HepG2 (cell line): ENCODE measurements around the gene CDKN3. TPM values are rescaled to one million over a fixed set of nuclear protein-coding genes. Genes with fewer than 3 reads are reported as not detected.
A peak's percentile ranks its signal among the peaks of the same experiment; 100 is the strongest.

ENCODE experiments used
- CREM ChIP-seq, 2 experiments: sonication (generic) in 1 of 2; formaldehyde crosslinking in 1 of 2; IDR thresholded peaks; 2 replicates each; pipeline versions ENCODE4 v1.4.0 to v1.6.1; 2016 to 2020; ENCODE audit warnings: antibody characterized with exemption in 1 of 2, mild to moderate bottlenecking in 1 of 2, missing genetic modification reagents in 1 of 2
- FOXC1 ChIP-seq: sonication (generic); formaldehyde crosslinking; IDR thresholded peaks from 2 replicates; pipeline ENCODE4 v1.8.0; 2022; ENCODE audit warnings: mild to moderate bottlenecking, missing genetic modification reagents, borderline replicate concordance
- FOXO1 ChIP-seq: sonication (generic); formaldehyde crosslinking; IDR thresholded peaks from 2 replicates; pipeline ENCODE4 v1.4.0; 2020; ENCODE audit warnings: missing genetic modification reagents
- HDAC1 ChIP-seq: sonication (generic); formaldehyde crosslinking; IDR thresholded peaks from 2 replicates; pipeline ENCODE4 v1.5.1; 2020; ENCODE audit warnings: mild to moderate bottlenecking, missing genetic modification reagents
- HOMEZ ChIP-seq: IDR thresholded peaks from 2 replicates; pipeline ENCODE4 v1.6.1; 2016; ENCODE audit warnings: low read depth
- IRF2 ChIP-seq: IDR thresholded peaks from 2 replicates; pipeline ENCODE4 v1.6.1; 2018; ENCODE audit warnings: missing genetic modification reagents, missing compliant biosample characterization
- JUNB ChIP-seq: sonication (generic); formaldehyde crosslinking; IDR thresholded peaks from 2 replicates; pipeline ENCODE4 v1.8.0; 2022; ENCODE audit warnings: missing genetic modification reagents, mild to moderate bottlenecking, borderline replicate concordance
- KAT2B ChIP-seq: fragments of 150-350 bp; IDR thresholded peaks from 2 replicates; pipeline ENCODE4 v1.6.1; 2014; ENCODE audit warnings: low read depth, low read length, borderline replicate concordance
- LCORL ChIP-seq, 2 experiments: fragments of 450-650 bp in 1 of 2; sonication (generic) in 1 of 2; formaldehyde crosslinking in 1 of 2; IDR thresholded peaks; 2 replicates each; pipeline versions ENCODE4 v1.5.0 to v1.6.1; 2017 to 2020; ENCODE audit warnings: antibody characterized with exemption in 1 of 2, missing genetic modification reagents in 1 of 2
- MIER2 ChIP-seq: IDR thresholded peaks from 2 replicates; pipeline ENCODE4 v1.6.1; 2016; ENCODE audit warnings: missing biosample characterization, missing genetic modification reagents
- MXI1 ChIP-seq: IDR thresholded peaks from 3 replicates; pipeline ENCODE4 v1.6.1; 2012; ENCODE audit warnings: low read depth, low read length, inconsistent platforms, borderline replicate concordance
- RXRB ChIP-seq: IDR thresholded peaks from 2 replicates; pipeline ENCODE4 v1.6.1; 2016; ENCODE audit warnings: borderline replicate concordance, missing genetic modification reagents, missing compliant biosample characterization
- SOX13 ChIP-seq, 3 experiments: fragments of 450-650 bp in 1 of 3; sonication (generic) in 1 of 3; formaldehyde crosslinking in 1 of 3; IDR thresholded peaks in 2 of 3; conservative IDR thresholded peaks in 1 of 3; 2 replicates each; pipeline versions ENCODE4 v1.5.0 to v1.6.1; 2016 to 2020; ENCODE audit warnings: antibody characterized with exemption in 1 of 3, mild to moderate bottlenecking in 1 of 3, missing compliant biosample characterization in 1 of 3, missing genetic modification reagents in 1 of 3, moderate library complexity in 1 of 3
- XBP1 ChIP-seq: sonication (generic); formaldehyde crosslinking; IDR thresholded peaks from 2 replicates; pipeline ENCODE4 v1.5.0; 2020; ENCODE audit warnings: missing genetic modification reagents
- ZKSCAN8 ChIP-seq: IDR thresholded peaks from 2 replicates; pipeline ENCODE4 v1.6.1; 2016; ENCODE audit warnings: borderline replicate concordance, missing genetic modification reagents, missing compliant biosample characterization
- ZNF451 ChIP-seq: sonication (generic); formaldehyde crosslinking; IDR thresholded peaks from 2 replicates; pipeline ENCODE4 v1.5.0; 2020; ENCODE audit warnings: mild to moderate bottlenecking, missing genetic modification reagents
- ZNF543 ChIP-seq: sonication (generic); formaldehyde crosslinking; IDR thresholded peaks from 2 replicates; pipeline ENCODE4 v1.4.0; 2020; ENCODE audit warnings: mild to moderate bottlenecking, missing genetic modification reagents
- ZNF569 ChIP-seq: sonication (generic); formaldehyde crosslinking; IDR thresholded peaks from 2 replicates; pipeline ENCODE4 v1.5.0; 2020; ENCODE audit warnings: mild to moderate bottlenecking, missing genetic modification reagents, moderate library complexity, borderline replicate concordance
- ZNF678 ChIP-seq: sonication (generic); formaldehyde crosslinking; IDR thresholded peaks from 2 replicates; pipeline ENCODE4 v1.4.0; 2020; ENCODE audit warnings: mild to moderate bottlenecking, missing genetic modification reagents
- polyA plus RNA-seq, 8 experiments: library from polyadenylated mRNA; depleted of rRNA in 3 of 8; stranded (reverse) in 7 of 8; unstranded in 1 of 8; fragments of >200 nt; fragmentation: Illumina TruSeq in 4 of 8; extraction: Trizol in 4 of 8; gene quantifications; 2 replicates each; pipeline versions ENCODE4 v1.2.1 to v1.2.3, GENCODE V29; 2011 to 2016; ENCODE audit warnings: low read depth in 4 of 8, missing spikeins in 1 of 8, mixed read lengths in 1 of 8; ENCODE audit not compliant: insufficient read depth in 1 of 8
- total RNA-seq, 5 experiments: library from RNA; depleted of rRNA; stranded (reverse); fragments of >200 nt; fragmentation: Illumina TruSeq; extraction: Trizol; gene quantifications; 2 replicates each; pipeline ENCODE4 v1.2.3, GENCODE V29; 2016; ENCODE audit warnings: low read depth in 1 of 5
- TF ChIP-seq, protein P1 (sequence below): IDR thresholded peaks from 2 replicates; pipeline ENCODE4 v1.6.1; 2016; ENCODE audit warnings: mild to moderate bottlenecking
- TF ChIP-seq, protein P2 (sequence below): sonication (generic); formaldehyde crosslinking; IDR thresholded peaks from 2 replicates; pipeline ENCODE4 v1.4.0; 2020; ENCODE audit warnings: missing genetic modification reagents, borderline replicate concordance
- TF ChIP-seq, protein P3 (sequence below): sonication (generic); formaldehyde crosslinking; IDR thresholded peaks from 2 replicates; pipeline ENCODE4 v1.5.1; 2020; ENCODE audit warnings: missing genetic modification reagents, mild to moderate bottlenecking, borderline replicate concordance

The CDKN3 gene
- total and polyA plus RNA-seq, 2 of the 13 experiments (the other 11 are each of a cell fraction or from before 2014, with no cell fraction given): 63.0 to 88.9 TPM

DNA sequence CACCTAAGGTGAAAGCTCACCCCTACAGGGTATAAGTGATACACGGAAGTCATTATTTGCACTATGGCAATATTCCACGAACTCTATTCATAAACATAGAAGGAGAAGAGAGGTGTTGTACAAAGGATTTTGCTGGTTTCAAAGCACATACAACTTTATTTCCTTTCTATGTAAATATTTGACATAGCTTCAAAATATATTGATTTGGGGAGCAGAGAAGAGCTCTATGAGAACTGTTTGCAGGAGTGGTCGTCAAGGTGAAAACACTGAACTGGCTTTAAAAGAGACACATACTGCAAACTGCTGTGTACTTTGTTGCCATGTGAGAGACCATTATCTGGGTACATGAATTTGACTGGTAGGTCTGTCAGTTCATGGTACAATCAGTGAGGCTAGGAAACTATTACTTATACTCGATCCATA lies 27.7 kb downstream of the CDKN3 start (continued):
- TF ChIP-seq SOX13 (IDR thresholded peaks at IDR 0.05) (0 out of 2 replicates have a peak, but pooled peaks have one; percentile 14), SOX13 (CRISPR knock-in tag; conservative IDR thresholded peaks at IDR 0.05 in 1 of 2, IDR thresholded peaks at IDR 0.05 in 1 of 2) (peak in 1 of 2 experiments; percentile 82; a peak in 2 of 4 replicates), ZNF678 (CRISPR knock-in tag) (no peak), KAT2B (0 out of 2 replicates have a peak, but pooled peaks have one; percentile 31), IRF2 (peak; percentile 35; the same call in 1 of the 2 replicates), ZKSCAN8 (CRISPR knock-in tag) (0 out of 2 replicates have a peak, but pooled peaks have one; percentile 30), MIER2 (CRISPR knock-in tag) (no peak), FOXC1 (CRISPR knock-in tag) (no peak), XBP1 (CRISPR knock-in tag) (no peak; the same call in 1 of the 2 replicates), ZNF543 (CRISPR knock-in tag) (no peak), RXRB (CRISPR knock-in tag) (peak; percentile 80), JUNB (CRISPR knock-in tag) (no peak), FOXO1 (CRISPR knock-in tag) (peak; percentile 64; the same call in 1 of the 2 replicates), HDAC1 (CRISPR knock-in tag) (peak; percentile 63; the same call in 1 of the 2 replicates), ZNF451 (CRISPR knock-in tag) (no peak), CREM (IDR thresholded peaks at IDR 0.05) (peak; percentile 77), CREM (CRISPR knock-in tag; IDR thresholded peaks at IDR 0.05) (no peak), LCORL (IDR thresholded peaks at IDR 0.05) (no peak), LCORL (CRISPR knock-in tag; IDR thresholded peaks at IDR 0.05) (peak; percentile 45; the same call in 1 of the 2 replicates), ZNF569 (no peak), HOMEZ (CRISPR knock-in tag) (peak; percentile 73; the same call in 1 of the 2 replicates), MXI1 (peak; percentile 84; the same call in 1 of the 3 replicates)
- TF ChIP-seq, protein P1, sequence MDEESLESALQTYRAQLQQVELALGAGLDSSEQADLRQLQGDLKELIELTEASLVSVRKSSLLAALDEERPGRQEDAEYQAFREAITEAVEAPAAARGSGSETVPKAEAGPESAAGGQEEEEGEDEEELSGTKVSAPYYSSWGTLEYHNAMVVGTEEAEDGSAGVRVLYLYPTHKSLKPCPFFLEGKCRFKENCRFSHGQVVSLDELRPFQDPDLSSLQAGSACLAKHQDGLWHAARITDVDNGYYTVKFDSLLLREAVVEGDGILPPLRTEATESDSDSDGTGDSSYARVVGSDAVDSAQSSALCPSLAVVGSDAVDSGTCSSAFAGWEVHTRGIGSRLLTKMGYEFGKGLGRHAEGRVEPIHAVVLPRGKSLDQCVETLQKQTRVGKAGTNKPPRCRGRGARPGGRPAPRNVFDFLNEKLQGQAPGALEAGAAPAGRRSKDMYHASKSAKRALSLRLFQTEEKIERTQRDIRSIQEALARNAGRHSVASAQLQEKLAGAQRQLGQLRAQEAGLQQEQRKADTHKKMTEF (CRISPR knock-in tag): peak; percentile 86
- TF ChIP-seq, protein P2, sequence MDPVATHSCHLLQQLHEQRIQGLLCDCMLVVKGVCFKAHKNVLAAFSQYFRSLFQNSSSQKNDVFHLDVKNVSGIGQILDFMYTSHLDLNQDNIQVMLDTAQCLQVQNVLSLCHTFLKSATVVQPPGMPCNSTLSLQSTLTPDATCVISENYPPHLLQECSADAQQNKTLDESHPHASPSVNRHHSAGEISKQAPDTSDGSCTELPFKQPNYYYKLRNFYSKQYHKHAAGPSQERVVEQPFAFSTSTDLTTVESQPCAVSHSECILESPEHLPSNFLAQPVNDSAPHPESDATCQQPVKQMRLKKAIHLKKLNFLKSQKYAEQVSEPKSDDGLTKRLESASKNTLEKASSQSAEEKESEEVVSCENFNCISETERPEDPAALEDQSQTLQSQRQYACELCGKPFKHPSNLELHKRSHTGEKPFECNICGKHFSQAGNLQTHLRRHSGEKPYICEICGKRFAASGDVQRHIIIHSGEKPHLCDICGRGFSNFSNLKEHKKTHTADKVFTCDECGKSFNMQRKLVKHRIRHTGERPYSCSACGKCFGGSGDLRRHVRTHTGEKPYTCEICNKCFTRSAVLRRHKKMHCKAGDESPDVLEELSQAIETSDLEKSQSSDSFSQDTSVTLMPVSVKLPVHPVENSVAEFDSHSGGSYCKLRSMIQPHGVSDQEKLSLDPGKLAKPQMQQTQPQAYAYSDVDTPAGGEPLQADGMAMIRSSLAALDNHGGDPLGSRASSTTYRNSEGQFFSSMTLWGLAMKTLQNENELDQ (CRISPR knock-in tag): no peak
- TF ChIP-seq, protein P3, sequence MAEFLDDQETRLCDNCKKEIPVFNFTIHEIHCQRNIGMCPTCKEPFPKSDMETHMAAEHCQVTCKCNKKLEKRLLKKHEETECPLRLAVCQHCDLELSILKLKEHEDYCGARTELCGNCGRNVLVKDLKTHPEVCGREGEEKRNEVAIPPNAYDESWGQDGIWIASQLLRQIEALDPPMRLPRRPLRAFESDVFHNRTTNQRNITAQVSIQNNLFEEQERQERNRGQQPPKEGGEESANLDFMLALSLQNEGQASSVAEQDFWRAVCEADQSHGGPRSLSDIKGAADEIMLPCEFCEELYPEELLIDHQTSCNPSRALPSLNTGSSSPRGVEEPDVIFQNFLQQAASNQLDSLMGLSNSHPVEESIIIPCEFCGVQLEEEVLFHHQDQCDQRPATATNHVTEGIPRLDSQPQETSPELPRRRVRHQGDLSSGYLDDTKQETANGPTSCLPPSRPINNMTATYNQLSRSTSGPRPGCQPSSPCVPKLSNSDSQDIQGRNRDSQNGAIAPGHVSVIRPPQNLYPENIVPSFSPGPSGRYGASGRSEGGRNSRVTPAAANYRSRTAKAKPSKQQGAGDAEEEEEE: no peak
